Erythroblast (primary cell): Measurements from ENCODE around the gene AQP1.

ENCODE experiments used
- DNase-seq, 2 experiments: peaks; one replicate each; lab custom pipeline; 2025; lab: John Stamatoyannopoulos, UW
- GATA1 ChIP-seq: IDR thresholded peaks from 2 replicates; pipeline ENCODE4 v1.6.1; 2011; ENCODE audit warnings: low read depth, mild to moderate bottlenecking, control low read depth, low read length, moderate library complexity
- POLR2A ChIP-seq: IDR thresholded peaks from 2 replicates; pipeline ENCODE4 v1.6.1; 2011; ENCODE audit warnings: mild to moderate bottlenecking, low read length

Gene AQP1

DNA sequence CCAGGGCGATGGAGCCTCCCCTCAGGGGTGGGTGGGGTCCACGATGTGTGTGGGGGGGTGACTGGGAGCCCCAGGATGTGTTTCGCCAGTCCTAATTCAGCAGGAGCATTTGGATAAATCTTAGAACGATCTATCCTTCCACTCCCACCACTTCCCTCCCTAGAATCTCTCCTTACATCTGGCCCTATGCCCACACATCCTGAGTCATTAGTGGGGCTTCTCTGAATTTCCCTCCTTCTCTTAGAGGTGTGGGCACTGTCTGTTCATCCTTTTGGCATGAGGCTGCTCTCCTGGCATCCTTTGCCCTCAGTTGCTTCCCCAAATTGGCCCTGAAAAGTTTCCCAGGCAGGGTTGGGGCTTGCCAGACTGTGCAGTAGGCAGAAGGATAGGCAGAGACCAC, 53.7 kb downstream of the AQP1 start:
- DNase-seq: no peak
- no peak for TF ChIP-seq GATA1
- TF ChIP-seq POLR2A: no peak

DNA sequence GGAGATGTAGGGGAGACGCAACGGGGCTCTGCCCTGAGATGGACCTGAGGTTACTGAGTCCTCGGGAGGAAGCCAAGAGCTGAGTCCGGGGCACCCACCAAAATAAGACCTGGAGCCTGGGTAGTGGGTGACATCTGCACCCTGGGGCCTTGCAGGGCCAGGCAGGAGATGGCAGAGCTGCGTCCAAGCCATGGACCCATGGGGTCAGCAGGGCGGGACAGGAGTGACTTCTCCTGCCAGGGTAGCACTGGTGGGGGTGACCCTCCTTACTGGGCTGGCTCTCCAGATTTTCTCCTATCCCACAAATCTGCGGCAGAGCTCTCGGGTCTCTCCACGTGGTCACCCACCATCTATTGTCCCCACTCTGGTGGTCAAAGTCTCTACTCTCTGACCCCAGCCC, 54.2 kb downstream of the AQP1 start:
- TF ChIP-seq POLR2A: no peak
- no peak for TF ChIP-seq GATA1
- DNase-seq: no peak

DNA sequence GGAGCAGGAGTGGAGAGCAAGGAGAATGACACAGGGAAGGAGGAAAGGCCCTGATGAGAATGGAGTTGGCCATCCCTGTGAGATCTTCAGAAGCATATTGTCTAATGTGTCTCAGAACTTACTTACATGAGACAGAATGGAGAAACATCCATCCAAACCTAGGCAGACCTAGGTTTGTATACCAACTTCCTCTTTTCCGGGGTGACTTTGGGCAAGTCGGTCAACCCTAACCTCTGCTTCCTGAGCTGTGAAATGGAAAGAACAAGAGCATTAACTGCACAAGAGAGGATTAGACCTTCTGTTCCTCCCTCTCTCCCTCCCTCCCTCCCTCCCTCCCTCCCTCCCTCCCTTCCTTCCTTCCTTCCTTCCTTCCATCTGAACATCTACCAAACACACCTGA, 56.6 kb downstream of the AQP1 start:
- no peak for DNase-seq

DNA sequence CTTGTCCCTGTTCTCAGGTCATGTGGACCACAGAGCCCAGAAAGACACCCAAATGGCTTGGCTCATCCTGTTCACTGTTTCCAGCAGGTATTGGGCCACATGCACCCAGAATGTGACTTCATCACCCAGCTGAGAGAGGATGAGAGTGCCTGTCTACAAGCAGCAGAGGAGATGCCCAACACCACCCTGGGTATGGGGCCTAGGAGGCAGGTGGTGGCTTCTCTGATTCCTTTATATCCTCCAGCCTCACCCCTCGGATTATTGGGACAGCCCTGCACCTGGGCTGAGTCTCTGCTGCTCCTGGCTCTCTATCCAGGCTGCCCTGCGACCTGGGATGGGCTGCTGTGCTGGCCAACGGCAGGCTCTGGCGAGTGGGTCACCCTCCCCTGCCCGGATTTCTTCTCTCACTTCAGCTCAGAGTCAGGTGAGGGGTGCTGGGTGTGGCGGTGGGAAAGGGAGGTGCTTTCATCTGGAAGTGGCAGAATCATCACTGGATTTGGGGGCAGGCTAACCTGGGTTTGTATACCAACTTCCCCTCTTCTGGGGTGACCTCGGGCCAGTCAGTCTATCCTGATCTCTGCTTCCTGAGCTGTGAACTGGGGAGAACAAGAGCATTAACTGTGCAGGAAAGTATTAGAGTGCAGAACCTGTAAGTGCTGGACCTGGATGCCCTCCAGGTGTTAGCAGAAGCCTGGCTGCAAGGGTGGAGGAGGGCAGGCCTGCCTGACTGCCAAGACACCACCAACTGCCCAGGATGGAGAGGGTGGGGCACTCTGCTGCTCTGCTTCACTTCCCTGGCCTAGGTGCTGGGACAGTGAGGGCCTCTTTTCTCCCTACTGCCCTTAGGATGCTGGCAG, 57.3 kb downstream of the AQP1 start:
- TF ChIP-seq POLR2A (no peak), GATA1 (no peak)
- no peak for DNase-seq

More for the DNA sequence above, 56.6 kb downstream of the AQP1 start:
- TF ChIP-seq POLR2A (no peak), GATA1 (no peak)

DNA sequence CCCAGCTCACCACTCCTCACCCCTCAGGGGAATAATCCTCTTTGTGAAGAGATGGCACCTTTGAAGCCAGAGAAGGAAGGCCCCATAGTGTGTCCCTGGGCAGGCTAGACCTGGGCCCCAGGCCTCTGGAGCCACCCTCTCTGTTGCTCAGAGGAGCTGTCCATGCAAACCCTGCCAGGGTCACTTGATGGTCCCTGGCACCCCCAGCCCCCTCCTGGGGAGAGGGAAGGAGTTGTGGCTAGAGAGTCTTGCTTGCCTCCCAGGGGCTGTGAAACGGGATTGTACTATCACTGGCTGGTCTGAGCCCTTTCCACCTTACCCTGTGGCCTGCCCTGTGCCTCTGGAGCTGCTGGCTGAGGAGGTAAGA, 57.9 kb downstream of the AQP1 start:
- no peak for DNase-seq
- TF ChIP-seq GATA1 (no peak), POLR2A (no peak)

DNA sequence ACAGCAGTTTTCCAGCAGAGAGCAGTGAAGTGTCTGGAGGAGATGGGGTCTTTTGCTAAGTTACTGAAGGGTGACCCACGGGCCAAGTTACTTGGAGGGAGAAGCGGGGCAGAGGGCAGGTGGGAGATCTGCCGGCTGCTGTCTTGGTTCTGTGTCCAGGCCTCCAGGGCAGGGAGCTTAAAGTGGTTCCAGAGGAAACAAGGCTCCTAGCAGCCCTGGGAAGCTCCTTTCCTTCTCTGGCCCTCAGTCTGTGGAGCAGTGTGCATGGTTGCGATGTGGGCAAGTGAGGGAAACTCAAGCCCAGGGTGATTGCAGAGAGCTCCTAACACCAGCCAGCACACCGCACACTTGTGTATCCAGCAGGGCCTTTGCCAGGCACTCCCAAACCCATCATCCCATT, 58.4 kb downstream of the AQP1 start:
- no peak for DNase-seq
- TF ChIP-seq POLR2A (no peak), GATA1 (no peak)

DNA sequence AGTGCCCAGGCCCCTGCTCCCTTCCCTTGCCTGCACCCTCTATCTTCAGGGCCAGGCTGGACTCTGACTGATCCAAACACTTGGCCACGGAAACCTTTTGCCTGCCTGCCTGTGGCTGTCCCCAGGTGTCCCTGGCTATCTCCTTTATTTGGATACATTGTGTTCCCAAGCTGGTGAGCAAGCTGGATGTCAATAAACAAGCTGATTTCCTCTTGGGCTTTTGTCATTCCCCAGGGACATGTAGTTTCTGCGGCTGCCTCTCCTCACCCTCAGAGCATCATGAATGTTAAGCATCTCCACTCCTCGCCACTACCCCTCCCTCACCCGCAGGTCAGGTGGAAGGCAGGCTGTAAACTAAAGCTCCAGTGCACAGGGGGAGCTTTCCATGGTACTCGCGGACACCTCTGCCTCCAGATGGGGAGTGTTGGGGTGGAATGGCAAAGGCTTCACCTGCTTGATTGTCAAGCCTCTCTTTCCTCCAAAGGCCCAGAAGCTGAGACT, 59.0 kb downstream of the AQP1 start:
- TF ChIP-seq GATA1 (no peak), POLR2A (no peak)

DNA sequence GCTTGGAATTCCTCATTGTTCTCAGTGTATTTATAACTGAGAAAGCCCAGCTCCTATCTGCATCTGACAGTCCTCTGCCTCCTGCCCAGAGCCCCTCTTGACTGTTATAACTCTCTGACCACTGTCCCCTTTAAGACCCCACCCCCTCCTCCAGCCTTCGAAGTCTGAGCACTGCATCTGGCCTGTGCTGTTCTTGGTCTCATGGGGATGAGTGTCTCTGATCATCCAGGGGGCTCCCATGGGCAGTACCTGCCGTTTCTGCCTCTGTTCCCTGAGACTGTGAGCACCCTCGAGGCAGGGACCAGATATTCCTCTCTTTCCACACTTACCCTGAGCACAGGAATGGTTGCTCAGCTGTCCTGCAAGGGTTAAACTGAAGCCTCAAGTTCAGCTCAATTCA, 59.8 kb downstream of the AQP1 start:
- no peak for DNase-seq
- TF ChIP-seq GATA1: no peak
- TF ChIP-seq POLR2A: no peak

More for the DNA sequence above, 59.0 kb downstream of the AQP1 start:
- no peak for DNase-seq

DNA sequence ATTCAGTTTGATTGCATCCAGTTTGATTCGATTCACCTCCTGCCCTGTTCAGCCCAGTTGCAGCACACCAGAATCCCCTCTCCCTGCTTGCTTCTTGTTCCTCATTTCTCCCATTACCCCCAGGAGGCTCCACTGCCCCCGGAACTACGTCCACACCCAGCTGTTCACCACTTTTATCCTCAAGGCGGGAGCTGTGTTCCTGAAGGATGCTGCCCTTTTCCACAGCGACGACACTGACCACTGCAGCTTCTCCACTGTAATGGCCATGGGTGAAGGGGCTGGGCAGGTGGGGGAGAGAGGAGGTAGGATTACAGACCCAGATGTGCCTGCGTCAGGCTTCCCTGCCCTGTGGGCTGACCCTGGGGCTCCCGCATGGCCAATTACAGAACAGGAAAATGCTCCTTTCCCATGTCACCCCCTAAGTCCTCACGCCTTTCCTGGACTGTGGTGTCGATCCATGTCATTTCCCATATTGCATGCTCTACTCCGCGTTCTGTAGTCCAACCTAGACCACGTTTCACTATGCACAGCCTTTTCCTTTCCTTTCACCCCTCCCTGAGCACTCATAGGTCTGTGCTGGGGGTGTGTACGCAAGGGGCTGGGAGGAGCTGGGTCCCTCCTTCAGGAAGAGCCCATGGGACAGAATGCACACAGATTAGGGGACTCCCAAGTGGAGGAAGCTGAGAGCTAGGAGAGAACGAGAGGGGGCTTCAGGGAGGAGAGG, 60.3 kb downstream of the AQP1 start:
- TF ChIP-seq GATA1 (no peak), POLR2A (no peak)
- DNase-seq: no peak

DNA sequence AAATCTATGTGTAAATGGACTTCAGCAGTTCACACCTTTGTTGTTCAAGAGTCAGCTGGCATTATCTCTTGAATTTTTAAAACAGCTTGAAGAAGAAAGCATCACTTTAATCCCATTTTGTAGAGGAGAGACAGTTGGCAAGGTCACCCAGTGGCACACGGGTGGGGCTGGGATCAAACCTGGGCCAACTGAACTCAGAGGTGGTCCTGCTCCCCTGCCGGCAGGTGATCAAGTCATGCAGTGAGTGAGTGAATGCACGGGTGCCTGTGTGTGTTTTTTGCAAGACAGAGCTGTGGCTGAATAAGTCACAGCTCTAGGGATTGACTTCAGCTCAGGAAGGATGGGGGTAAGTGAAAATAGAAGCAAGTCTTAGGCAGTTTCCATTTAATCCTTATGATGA, 61.6 kb downstream of the AQP1 start:
- DNase-seq: no peak
- TF ChIP-seq POLR2A (no peak), GATA1 (no peak)

DNA sequence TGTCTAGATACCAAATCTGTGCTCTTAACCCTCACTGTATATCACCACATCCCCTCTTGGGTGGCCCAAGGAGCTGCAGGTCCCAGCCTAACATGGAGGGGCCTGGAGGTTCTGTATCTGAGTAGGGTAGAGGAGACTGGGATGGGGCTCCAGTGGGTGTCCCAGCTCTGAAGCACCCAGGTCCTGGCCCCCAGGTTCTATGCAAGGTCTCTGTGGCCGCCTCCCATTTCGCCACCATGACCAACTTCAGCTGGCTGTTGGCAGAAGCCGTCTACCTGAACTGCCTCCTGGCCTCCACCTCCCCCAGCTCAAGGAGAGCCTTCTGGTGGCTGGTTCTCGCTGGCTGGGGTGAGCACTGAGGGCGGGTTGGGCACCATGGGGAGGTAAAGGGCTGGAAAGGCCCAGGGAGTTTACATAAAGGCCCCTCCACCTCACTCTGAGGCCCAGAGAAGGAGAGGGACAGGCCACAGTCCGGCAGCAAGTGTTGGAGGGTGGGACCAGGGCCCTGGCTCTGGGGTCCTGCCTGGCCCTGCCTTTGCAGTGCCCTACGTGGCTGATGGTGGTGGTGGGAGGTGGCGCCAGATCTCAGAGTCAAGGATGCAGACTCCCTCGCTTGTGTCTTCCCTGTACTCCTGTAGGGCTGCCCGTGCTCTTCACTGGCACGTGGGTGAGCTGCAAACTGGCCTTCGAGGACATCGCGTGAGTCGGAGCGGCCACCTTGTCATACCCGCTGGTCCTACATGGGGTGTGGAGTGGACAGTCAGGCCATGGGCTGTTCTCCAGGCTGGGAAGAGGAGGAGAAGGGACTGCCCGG, 62.3 kb downstream of the AQP1 start:
- TF ChIP-seq POLR2A (no peak), GATA1 (no peak)
- no peak for DNase-seq

DNA sequence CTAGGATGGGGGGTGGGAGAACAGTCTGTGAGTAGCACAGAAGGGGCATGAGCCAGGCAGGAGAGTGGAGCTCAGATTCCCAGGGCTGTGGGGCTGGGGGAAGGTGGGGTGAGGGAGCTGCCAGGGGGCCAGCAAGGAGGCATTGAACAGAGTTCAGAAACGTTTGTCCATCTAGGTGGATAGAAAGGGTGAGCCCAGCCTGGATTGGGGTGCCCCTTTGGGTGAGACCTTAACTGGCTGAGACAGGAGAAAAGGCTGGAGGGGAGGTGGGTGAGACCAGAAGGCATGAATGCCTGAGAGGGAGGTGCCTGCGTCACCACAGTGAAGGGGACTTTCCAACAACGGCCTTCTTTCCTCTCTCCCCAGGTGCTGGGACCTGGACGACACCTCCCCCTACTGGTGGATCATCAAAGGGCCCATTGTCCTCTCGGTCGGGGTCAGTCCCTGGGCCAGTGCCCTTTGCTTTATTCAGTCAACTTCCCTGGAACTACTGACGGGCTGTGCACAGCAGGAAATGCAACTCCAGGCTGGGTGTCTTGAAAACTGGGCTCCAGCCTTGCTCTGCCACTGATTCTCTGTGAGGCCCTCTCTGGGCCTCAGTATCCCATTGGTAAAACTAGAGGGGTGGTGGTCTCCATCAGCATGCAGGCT, 63.1 kb downstream of the AQP1 start:
- TF ChIP-seq POLR2A (no peak), GATA1 (no peak)
- DNase-seq: peak; percentile 62 to 78
